IPS-NIHi7 (cell line): ENCODE data around the gene CRLF2.
"Not testable (repeated sequence)": the region's sequence is repeated elsewhere in the genome, so short reads cannot be mapped to it uniquely, and the experiment has no call there.

ENCODE experiments used
- DNase-seq: peaks from one replicate; pipeline ENCODE4 v3.0.0; 2012; ENCODE audit warnings: mixed read lengths; ENCODE audit errors: extremely low spot score

The CRLF2 gene

GRCh38 chrX:1169189-1169588 lies 43.3 kb downstream of the CRLF2 start:
- no peak for DNase-seq

- no peak for DNase-seq
Observed at GRCh38 chrX:1167918-1168481, 44.4 kb downstream of the CRLF2 start.

- DNase-seq: no peak
Observed at GRCh38 chrX:1167466-1167865, 45.0 kb downstream of the CRLF2 start.

GRCh38 chrX:1165535-1166196 lies 46.8 kb downstream of the CRLF2 start:
- DNase-seq: no peak

DNA sequence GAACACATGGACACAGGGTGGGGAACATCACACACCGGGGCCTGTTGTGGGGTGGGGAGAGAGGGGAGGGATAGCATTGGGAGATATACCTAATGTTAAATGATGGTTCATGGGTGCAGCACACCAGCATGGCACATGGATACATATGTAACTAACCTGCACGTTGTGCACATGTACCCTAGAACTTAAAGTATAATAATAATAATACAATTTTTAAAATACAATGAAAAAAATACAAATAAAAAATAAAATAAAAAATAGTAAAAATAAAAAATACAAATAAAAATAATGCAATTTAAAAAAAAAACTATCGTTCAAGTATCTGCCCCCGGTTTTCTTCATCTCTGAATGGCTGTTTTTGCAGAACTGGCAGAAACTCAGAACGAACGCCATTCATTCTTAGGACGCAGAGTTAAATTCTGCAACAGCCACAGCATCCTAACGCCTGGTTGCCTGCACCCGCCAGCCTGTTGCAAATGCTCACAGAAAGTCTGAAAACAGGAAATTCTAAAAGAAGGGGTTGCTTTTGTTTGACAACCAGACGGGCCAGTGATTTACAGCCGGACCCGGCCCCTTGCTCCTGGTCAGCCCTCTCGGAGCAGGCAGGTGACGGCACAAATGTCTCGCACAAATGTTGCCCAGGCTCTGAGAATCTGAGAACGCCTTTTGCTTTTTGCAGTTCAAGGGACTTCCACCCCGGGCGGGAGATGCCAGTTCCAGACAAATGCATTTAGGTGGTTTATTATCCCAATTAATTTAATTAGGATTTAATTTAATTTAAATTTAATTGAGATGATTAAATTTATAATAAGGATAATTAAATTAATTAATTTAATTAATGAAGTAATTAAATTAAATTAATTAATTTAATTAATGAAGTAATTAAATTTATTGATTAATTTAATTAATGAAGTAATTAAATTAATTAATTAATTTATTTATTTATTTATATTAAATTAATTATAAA lies 47.8 kb downstream of the CRLF2 start:
- peak; percentile 33 for DNase-seq

DNA sequence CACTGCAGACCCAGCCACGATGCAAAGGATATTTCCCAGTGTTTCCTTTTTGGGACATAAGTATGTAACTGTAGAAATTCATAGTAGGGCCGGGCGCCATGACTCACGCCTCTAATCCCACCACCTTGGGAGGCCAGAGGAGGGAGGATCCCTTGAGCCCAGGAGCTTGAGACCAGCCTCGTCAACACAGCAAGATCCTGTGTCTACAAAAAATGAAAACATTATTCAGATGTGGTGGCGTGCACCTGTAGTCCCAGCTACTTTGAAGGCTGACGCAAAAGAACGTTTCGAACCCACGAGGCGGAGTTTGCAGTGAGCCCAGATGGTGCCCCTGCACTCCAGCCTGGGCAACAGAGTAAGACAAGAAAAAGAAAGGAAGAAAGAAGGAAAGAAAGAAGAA lies 49.2 kb downstream of the CRLF2 start:
- DNase-seq: no peak

- no peak for DNase-seq
Observed at GRCh38 chrX:1162119-1162916, 50.1 kb downstream of the CRLF2 start.

GRCh38 chrX:1159548-1159947 lies 52.9 kb downstream of the CRLF2 start:
- no peak for DNase-seq

DNA sequence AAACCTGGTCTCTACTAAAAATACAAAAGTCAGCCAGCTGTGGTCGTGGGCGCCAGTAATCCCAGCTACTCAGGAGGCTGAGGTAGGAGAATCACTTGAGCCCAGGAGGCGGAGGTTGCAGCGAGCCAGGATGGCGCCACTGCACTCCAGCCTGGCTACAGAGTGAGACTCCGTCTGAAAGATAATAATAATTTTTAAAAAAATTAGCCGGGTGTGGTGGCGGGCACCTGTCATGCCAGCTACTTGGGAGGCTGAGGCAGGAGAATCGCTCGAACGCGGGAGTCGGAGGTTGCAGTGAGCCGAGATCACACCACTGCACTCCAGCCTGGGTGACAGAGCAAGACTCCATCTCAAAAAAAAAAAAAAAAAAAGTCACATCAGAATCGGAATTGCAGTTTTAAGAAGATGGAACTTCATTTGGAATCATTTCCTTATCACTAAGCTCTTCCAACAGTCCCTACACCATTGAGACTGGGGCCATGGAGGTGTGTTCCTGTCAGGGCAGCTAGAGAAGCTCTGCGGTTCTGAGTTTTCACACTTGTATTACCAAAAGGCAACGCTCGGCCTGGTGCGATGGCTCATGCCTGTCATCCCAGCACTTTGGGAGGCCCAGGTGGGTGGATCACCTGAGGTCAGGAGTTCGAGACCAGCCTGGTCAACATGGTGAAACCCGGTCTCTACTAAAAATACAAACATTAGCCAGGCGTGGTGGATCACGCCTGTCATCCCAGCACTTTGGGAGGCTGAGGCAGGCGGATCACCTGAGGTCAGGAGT lies 55.6 kb downstream of the CRLF2 start:
- not testable (repeated sequence) for DNase-seq

DNA sequence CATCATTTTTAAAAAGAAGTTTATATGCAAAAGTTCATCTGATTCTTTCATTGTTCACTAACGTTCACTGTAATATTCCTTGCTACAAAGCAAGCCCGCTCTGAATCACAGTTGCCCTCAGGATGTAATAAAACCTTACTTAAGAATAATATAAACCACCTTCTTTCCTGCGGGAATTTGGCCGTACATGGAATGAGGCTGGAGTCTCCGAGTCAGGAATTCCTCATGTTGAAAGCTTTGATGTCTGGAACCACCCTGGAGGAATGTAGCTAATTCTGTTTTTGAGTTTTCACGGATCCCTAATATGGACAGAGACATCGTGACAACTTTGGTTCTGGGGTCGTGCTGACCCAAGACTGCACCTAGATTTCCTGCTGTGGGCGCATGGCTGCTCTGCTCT lies 58.5 kb downstream of the CRLF2 start:
- DNase-seq: no peak

DNA sequence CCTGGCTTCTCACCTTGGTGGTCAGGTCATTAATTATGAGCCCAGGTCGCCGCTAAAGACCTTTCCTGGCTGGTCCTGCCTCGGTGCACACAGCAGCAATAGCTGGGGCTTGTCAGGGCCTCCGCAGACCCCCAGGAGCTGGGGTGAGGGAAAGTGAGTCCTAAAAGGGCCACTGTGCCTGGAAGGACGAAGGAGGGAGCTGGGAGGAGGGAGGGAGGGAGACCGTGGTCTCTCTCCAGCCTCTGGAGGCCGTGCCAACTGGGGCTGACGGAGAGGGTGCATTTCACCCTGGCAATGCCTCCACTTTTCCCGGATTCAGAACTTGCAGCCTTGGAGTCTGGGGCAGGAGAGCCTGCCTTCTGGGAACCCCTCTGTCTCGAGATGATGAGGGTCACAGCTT lies 60.4 kb downstream of the CRLF2 start:
- no peak for DNase-seq

GRCh38 chrX:1151378-1152077 lies 60.9 kb downstream of the CRLF2 start:
- no peak for DNase-seq

- DNase-seq: no peak
Observed at GRCh38 chrX:1150569-1151347, 61.7 kb downstream of the CRLF2 start.

DNA sequence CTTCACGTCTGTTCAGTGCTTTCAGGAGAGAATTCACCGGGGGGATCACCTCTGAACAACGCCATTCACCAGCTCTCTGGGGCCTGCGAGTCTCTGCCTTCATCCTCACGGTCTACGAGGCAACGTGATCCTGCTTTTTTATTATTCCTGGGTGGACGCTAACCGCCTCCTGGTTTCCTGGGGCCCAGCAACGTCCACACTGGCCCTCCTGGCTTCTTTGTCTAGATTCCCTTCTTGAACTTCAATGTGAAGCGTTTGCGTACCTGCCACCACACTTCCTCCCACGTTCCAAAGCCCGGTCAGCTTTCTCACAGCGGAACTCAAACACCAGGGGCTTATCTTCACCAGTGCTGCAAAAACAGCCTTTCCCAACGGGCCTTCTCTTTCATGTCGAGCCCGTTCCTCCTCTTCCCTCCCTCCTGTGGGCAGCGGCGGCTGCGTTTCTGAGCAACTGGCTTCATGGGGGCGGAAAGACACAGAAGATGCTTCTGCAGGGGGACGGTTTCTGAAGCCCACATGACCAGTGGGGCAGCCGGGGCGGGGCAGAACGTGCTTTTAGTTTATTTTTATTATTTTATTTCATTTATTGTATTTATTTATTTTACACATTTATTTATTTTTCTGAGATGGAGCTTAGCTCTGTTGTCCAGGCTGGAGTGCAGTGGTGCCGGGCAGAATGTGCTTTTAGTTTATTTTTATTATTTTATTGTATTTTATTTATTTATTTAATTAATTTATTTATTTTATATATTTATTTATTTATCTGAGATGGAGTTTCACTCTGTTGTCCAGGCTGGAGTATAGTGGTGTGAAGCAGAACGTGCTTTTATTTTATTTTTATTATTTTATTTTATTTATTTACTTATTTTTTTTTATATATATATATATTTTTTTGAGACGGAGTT lies 64.6 kb downstream of the CRLF2 start:
- DNase-seq: no peak

DNA sequence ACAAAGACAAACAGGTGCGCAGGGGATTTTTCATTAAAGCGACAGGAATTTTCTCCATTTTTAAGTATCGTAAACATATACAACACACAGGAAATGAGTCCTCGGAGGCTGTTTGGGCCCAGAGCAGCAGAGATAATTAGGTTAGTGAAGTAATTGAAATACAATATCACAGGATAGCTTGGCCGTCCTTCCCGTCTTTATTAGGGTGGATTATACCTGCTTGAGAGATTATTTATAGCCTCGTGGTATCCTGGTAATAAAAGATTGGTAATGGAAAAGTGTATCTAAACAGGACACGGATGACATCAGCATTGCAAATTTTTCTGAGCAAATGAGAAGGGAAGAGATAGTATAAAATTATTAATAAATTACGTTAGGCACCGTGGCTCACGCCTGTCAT lies 68.2 kb downstream of the CRLF2 start:
- no peak for DNase-seq
